CD4-positive, alpha-beta T cell (primary cell): ENCODE measurements around the gene PIK3R6. TPM values are rescaled to one million over a fixed set of nuclear protein-coding genes. Genes with fewer than 3 reads are reported as not detected.
A peak's percentile ranks its signal among the peaks of the same experiment; 100 is the strongest.

ENCODE experiments used
- ATAC-seq: fragments of 200-7000 bp; cut with Tn5 transposase; one replicate; pipeline ENCODE4 v1.10.0; 2022; ENCODE audit warnings: mild to moderate bottlenecking; ENCODE audit not compliant: poor library complexity
- CTCF ChIA-PET: fragments of 350-600 bp; sonication (Branson Sonifier 250); formaldehyde crosslinking; loops from one replicate; lab custom pipeline; 2021; ENCODE audit warnings: antibody characterized with exemption, inconsistent platforms; lab: Charles Lee
- POLR2A ChIA-PET: fragments of 350-600 bp; sonication (Branson Sonifier 250); formaldehyde crosslinking; loops from one replicate; lab custom pipeline; 2021; ENCODE audit warnings: antibody characterized with exemption, inconsistent platforms; lab: Charles Lee
- DNase-seq, 14 experiments: peaks; one replicate each; pipeline ENCODE4 v3.0.0-alpha.2; 2013 to 2020; ENCODE audit warnings: mixed read lengths in 2 of 14
- H3K27ac ChIP-seq, 2 donors: one replicate each; pipeline versions ENCODE4 v1.5.1 to v1.7.0; 2013; ENCODE audit warnings: low read length in 2 of 2, low read depth in 1 of 2, mild to moderate bottlenecking in 1 of 2
- H3K27me3 ChIP-seq, 2 experiments: 1 replicate in 1 of 2; 2 replicates in 1 of 2; pipeline versions ENCODE4 v1.6.1 to v1.7.0; 2013; ENCODE audit warnings: low read length in 2 of 2, control low read depth in 1 of 2, mild to moderate bottlenecking in 1 of 2, moderate library complexity in 1 of 2; ENCODE audit not compliant: insufficient read depth in 2 of 2, control insufficient read depth in 1 of 2
- H3K36me3 ChIP-seq: one replicate; pipeline ENCODE4 v1.6.1; 2013; ENCODE audit warnings: low read length, control low read depth; ENCODE audit not compliant: insufficient read depth
- H3K4me1 ChIP-seq: one replicate; pipeline ENCODE4 v1.6.1; 2013; ENCODE audit warnings: low read length, control low read depth; ENCODE audit not compliant: insufficient read depth
- H3K4me3 ChIP-seq: one replicate; pipeline ENCODE4 v1.5.1; 2013; ENCODE audit warnings: mild to moderate bottlenecking, low read length, moderate library complexity
- H3K9me3 ChIP-seq, 2 experiments: 1 replicate in 1 of 2; 2 replicates in 1 of 2; pipeline versions ENCODE4 v1.6.1 to v1.7.0; 2013; ENCODE audit warnings: low read length in 2 of 2, mild to moderate bottlenecking in 2 of 2, control low read depth in 1 of 2, moderate library complexity in 1 of 2; ENCODE audit not compliant: control insufficient read depth in 1 of 2, insufficient read depth in 1 of 2
- H3K27ac Mint-ChIP-seq: one replicate; pipeline ENCODE4 v1.8.0; 2020; ENCODE audit warnings: mixed read lengths
- H3K27me3 Mint-ChIP-seq: one replicate; pipeline ENCODE4 v1.8.0; 2021; ENCODE audit warnings: mixed read lengths
- H3K36me3 Mint-ChIP-seq: one replicate; pipeline ENCODE4 v1.8.0; 2021; ENCODE audit warnings: low read depth, mixed read lengths
- H3K4me1 Mint-ChIP-seq: one replicate; pipeline ENCODE4 v1.8.0; 2021; ENCODE audit warnings: low read depth, mixed read lengths
- H3K4me3 Mint-ChIP-seq: one replicate; pipeline ENCODE4 v1.8.0; 2020; ENCODE audit warnings: mild to moderate bottlenecking, mixed read lengths
- H3K9me3 Mint-ChIP-seq: one replicate; pipeline ENCODE4 v1.8.0; 2020; ENCODE audit warnings: mixed read lengths
- CTCF ChIP-seq: fragments of 200-600 bp; IDR thresholded peaks from one replicate; pipeline ENCODE4 v1.8.0; 2022; ENCODE audit warnings: antibody characterized with exemption, mild to moderate bottlenecking
- intact Hi-C, 2 experiments: fragments of 100-400 bp; cut with DNase I in 1 of 2; cut with micrococcal nuclease in 1 of 2; formaldehyde crosslinking; loops; one replicate each; pipeline versions ENCODE4 v1.15.1 to v1.9.0; 2023 to 2025; cut with DNase I, micrococcal nuclease
- total RNA-seq, 174 experiments: library from RNA in 2 of 174; stranded (reverse) in 2 of 174; gene quantifications; one replicate each; pipeline ENCODE4 v1.2.3 and lab custom pipeline; 2021 to 2026

PIK3R6 gene
- total RNA-seq, 2 experiments from 2014 or later, result 0.50 to 0.60 TPM

- Histone ChIP-seq H3K4me1 (peaks cover 17% of the 10 kb centered on the region), H3K4me3 (no peak overlapping the region), H3K36me3 (no peaks in the 10 kb centered on the region), H3K27ac (no peak overlapping the region), H3K27me3 (no peaks in the 10 kb centered on the region), H3K9me3 (no peaks in the 10 kb centered on the region)
- no peak for TF ChIP-seq CTCF
- CTCF ChIA-PET, result interaction anchor here (1.2 kb wide), 1 partner anchor 130 kb away, joined by 5 read pairs; no protein-coding TSS in a partner anchor
- Mint-ChIP-seq H3K9me3 (no peaks in the 10 kb centered on the region), H3K4me1 (peaks cover 25% of the 10 kb centered on the region), H3K4me3 (peak overlapping the region; percentile 81), H3K27ac (no peak overlapping the region), H3K27me3 (no peaks in the 10 kb centered on the region), H3K36me3 (no peaks in the 10 kb centered on the region)
- ATAC-seq, result no peak
- no peak for DNase-seq
- intact Hi-C loops, result no loop called here
- POLR2A ChIA-PET, result interaction anchor here (1.3 kb wide), 1 partner anchor 8 kb away, joined by 4 read pairs; no protein-coding TSS in a partner anchor
Observed at GRCh38 chr17:8868092-8868491, 618 bp upstream of the PIK3R6 start.

GRCh38 chr17:8865811-8866210, 1.7 kb downstream of the PIK3R6 start:
- Histone ChIP-seq H3K9me3 (no peaks in the 10 kb centered on the region), H3K27me3 (no peaks in the 10 kb centered on the region), H3K4me3 (no peak overlapping the region), H3K27ac (no peak overlapping the region), H3K36me3 (no peaks in the 10 kb centered on the region), H3K4me1 (peaks cover 28% of the 10 kb centered on the region)
- ChIA-PET CTCF (no interaction called here), POLR2A (interaction anchor here (0.5 kb wide), 1 partner anchor 25 kb away, joined by 3 read pairs; no protein-coding TSS in a partner anchor)
- no peak overlapping the region for H3K27ac Mint-ChIP-seq
- no peak overlapping the region for H3K4me3 Mint-ChIP-seq
- intact Hi-C loops, result no loop called here
- no peak for TF ChIP-seq CTCF
- peaks cover 41% of the 10 kb centered on the region for H3K4me1 Mint-ChIP-seq
- DNase-seq (no peak), ATAC-seq (no peak)
- no peaks in the 10 kb centered on the region for H3K9me3 Mint-ChIP-seq
- H3K36me3 Mint-ChIP-seq, result no peaks in the 10 kb centered on the region
- no peaks in the 10 kb centered on the region for H3K27me3 Mint-ChIP-seq

- H3K27ac Mint-ChIP-seq, result no peak overlapping the region
- no peaks in the 10 kb centered on the region for H3K27me3 ChIP-seq
- H3K4me3 Mint-ChIP-seq, result no peak overlapping the region
- DNase-seq (no peak), ATAC-seq (no peak)
- H3K4me1 ChIP-seq, result peaks cover 31% of the 10 kb centered on the region
- CTCF ChIA-PET, result no interaction called here
- no peak overlapping the region for H3K4me3 ChIP-seq
- peaks cover 41% of the 10 kb centered on the region for H3K4me1 Mint-ChIP-seq
- H3K27ac ChIP-seq, result no peak overlapping the region
- no peaks in the 10 kb centered on the region for H3K27me3 Mint-ChIP-seq
- H3K36me3 Mint-ChIP-seq, result no peaks in the 10 kb centered on the region
- no peaks in the 10 kb centered on the region for H3K9me3 ChIP-seq
- H3K9me3 Mint-ChIP-seq, result no peaks in the 10 kb centered on the region
- no peaks in the 10 kb centered on the region for H3K36me3 ChIP-seq
- TF ChIP-seq CTCF, result no peak
- POLR2A ChIA-PET, result interaction anchor here (0.5 kb wide), 1 partner anchor 26 kb away, joined by 3 read pairs; no protein-coding TSS in a partner anchor
- intact Hi-C loops, result no loop called here
Observed at GRCh38 chr17:8865385-8865784, 2.1 kb downstream of the PIK3R6 start.
